GM19328 (cell line): Measurements from ENCODE around the gene NME3.
"Not testable (repeated sequence)": the region's sequence is repeated elsewhere in the genome, so short reads cannot be mapped to it uniquely, and the experiment has no call there.

Source experiments
- ATAC-seq: cut with Tn5 transposase; IDR thresholded peaks from one replicate; pipeline ENCODE4 v1.9.1; 2021; ENCODE audit warnings: mild to moderate bottlenecking, moderate library complexity; ENCODE audit not compliant: unreplicated experiment

NME3 gene

GRCh38 chr16:1754204-1754603 is 17.1 kb downstream of the NME3 start:
- no peak for ATAC-seq

- no peak for ATAC-seq
Observed at GRCh38 chr16:1752853-1753252, 18.5 kb downstream of the NME3 start.

GRCh38 chr16:1751946-1752345 is 19.4 kb downstream of the NME3 start:
- no peak for ATAC-seq

- no peak for ATAC-seq
Observed at GRCh38 chr16:1749152-1750117, 21.9 kb downstream of the NME3 start.

GRCh38 chr16:1747934-1748333 is 23.4 kb downstream of the NME3 start:
- ATAC-seq, result no peak

- no peak for ATAC-seq
Observed at GRCh38 chr16:1746693-1747195, 24.6 kb downstream of the NME3 start.

- no peak for ATAC-seq
Observed at GRCh38 chr16:1745900-1746692, 25.2 kb downstream of the NME3 start.

- ATAC-seq, result no peak
Observed at GRCh38 chr16:1745181-1745899, 26.0 kb downstream of the NME3 start.

- ATAC-seq, result no peak
Observed at GRCh38 chr16:1744338-1744840, 27.0 kb downstream of the NME3 start.

GRCh38 chr16:1743376-1744337 is 27.7 kb downstream of the NME3 start:
- no peak for ATAC-seq

- no peak for ATAC-seq
Observed at GRCh38 chr16:1741553-1742165, 29.7 kb downstream of the NME3 start.

GRCh38 chr16:1740781-1741490 is 30.4 kb downstream of the NME3 start:
- ATAC-seq, result no peak

- ATAC-seq, result no peak
Observed at GRCh38 chr16:1740234-1740633, 31.1 kb downstream of the NME3 start.

- no peak for ATAC-seq
Observed at GRCh38 chr16:1734816-1735215, 36.5 kb downstream of the NME3 start.

GRCh38 chr16:1734123-1734522 is 37.2 kb downstream of the NME3 start:
- ATAC-seq, result no peak

GRCh38 chr16:1732551-1732987 is 38.8 kb downstream of the NME3 start:
- ATAC-seq, result not testable (repeated sequence)

GRCh38 chr16:1732071-1732470 is 39.3 kb downstream of the NME3 start:
- ATAC-seq, result no peak

- no peak for ATAC-seq
Observed at GRCh38 chr16:1731603-1732002, 39.7 kb downstream of the NME3 start.

GRCh38 chr16:1731073-1731472 is 40.3 kb downstream of the NME3 start:
- no peak for ATAC-seq
